ENCODE data around the gene FN1. TPM values are rescaled to one million over a fixed set of nuclear protein-coding genes. Genes with fewer than 3 reads are reported as not detected.

FN1 gene
- total RNA-seq, 4 donors from 2014 or later = 169 to 686 (median 215) TPM

DNA sequence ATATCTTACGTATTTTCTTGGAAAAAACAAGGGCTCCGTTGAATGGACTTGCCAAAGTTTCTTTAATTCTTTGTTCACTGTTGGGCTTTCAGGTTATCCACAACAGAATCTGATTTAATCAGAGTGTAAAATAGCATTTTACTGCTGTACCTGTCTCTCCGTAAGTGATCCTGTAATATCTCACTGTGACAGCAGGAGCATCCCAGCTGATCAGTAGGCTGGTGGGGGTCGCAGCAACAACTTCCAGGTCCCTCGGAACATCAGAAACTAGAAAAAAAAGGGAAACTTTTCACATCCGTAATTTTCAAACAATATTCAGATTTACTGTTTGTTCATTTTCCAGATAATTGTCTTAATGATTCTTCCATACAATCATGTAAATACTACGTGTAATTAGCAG lies 51.2 kb downstream of the FN1 start:
- TF ChIP-seq POLR2A (IDR thresholded peaks at IDR 0.05) = no peak
- TF ChIP-seq, protein P1, sequence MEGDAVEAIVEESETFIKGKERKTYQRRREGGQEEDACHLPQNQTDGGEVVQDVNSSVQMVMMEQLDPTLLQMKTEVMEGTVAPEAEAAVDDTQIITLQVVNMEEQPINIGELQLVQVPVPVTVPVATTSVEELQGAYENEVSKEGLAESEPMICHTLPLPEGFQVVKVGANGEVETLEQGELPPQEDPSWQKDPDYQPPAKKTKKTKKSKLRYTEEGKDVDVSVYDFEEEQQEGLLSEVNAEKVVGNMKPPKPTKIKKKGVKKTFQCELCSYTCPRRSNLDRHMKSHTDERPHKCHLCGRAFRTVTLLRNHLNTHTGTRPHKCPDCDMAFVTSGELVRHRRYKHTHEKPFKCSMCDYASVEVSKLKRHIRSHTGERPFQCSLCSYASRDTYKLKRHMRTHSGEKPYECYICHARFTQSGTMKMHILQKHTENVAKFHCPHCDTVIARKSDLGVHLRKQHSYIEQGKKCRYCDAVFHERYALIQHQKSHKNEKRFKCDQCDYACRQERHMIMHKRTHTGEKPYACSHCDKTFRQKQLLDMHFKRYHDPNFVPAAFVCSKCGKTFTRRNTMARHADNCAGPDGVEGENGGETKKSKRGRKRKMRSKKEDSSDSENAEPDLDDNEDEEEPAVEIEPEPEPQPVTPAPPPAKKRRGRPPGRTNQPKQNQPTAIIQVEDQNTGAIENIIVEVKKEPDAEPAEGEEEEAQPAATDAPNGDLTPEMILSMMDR (IDR thresholded peaks at IDR 0.05) = no peak
- no peak for TF ChIP-seq POLR2AphosphoS5 (IDR thresholded peaks at IDR 0.05)
- no peak for TF ChIP-seq EP300 (IDR thresholded peaks at IDR 0.05; ENCODE audit: low read depth)
- WGBS, 2 donors (ENCODE audit: low coverage in 1 of 2) = 77 to 78% methylated on average over 7 of the region's 7 CpGs
- peaks cover 0 to 10% (median 5%) of the 10 kb centered on the region in 4 donors for H3K36me3 ChIP-seq
- H3K4me1 ChIP-seq = no peaks in the 10 kb centered on the region
- no peaks in the 10 kb centered on the region for H3K27me3 ChIP-seq
- H3K27ac ChIP-seq = no peak overlapping the region
- in situ Hi-C loops (cut with MboI; ENCODE audit: low pct_ligation_motif_present in 1 of 4, low pct_unique_long_range_greater_than_20kb in 1 of 4, low sequenced_read_pairs in 3 of 4) (no loop called here), intact Hi-C loops (cut with DNase I; ENCODE audit: low total_unique reads) (no loop called here)
- no peak for DNase-seq
- H3K4me3 ChIP-seq = no peak overlapping the region
- no peaks in the 10 kb centered on the region for H3K9me3 ChIP-seq

DNA sequence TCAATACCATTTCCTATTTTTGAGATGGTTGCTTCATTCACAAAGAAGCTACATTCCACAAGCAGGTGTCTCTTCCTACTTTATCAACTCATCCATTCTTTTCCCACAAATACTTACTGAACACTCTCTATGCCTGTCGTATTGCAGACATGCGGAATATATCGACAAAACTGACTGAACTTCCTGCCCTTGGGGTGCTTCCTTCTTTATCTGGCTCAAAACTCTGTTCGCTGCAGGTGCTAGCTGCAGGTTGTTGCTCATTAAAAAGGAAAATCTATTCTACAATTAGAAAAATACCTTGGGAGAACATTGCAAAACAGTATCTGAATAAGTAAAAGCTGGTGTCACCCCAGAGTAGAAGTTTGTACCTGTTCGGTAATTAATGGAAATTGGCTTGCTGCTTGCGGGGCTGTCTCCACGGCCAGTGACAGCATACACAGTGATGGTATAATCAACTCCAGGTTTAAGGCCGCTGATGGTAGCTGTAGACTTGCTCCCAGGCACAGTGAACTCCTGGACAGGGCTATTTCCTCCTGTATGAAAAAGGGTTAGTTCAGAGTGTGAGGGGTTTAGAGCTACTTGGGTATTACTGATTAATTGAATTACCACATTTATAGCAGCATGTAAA lies 52.1 kb downstream of the FN1 start:
- TF ChIP-seq EP300 (IDR thresholded peaks at IDR 0.05; ENCODE audit: low read depth) (no peak), POLR2A (IDR thresholded peaks at IDR 0.05) (no peak), POLR2AphosphoS5 (IDR thresholded peaks at IDR 0.05) (no peak)
- TF ChIP-seq, protein P1 (IDR thresholded peaks at IDR 0.05) = no peak
- no peak overlapping the region for H3K4me3 ChIP-seq
- DNase-seq = no peak
- peaks cover 0 to 10% (median 5%) of the 10 kb centered on the region in 4 donors for H3K36me3 ChIP-seq
- H3K27ac ChIP-seq = no peak overlapping the region
- no peaks in the 10 kb centered on the region for H3K27me3 ChIP-seq
- 93 to 96% methylated on average over 8 of the region's 8 CpGs for WGBS, 2 donors (ENCODE audit: low coverage in 1 of 2)
- H3K9me3 ChIP-seq = no peaks in the 10 kb centered on the region
- in situ Hi-C loops (cut with MboI; ENCODE audit: low pct_ligation_motif_present in 1 of 4, low pct_unique_long_range_greater_than_20kb in 1 of 4, low sequenced_read_pairs in 3 of 4) (no loop called here), intact Hi-C loops (cut with DNase I; ENCODE audit: low total_unique reads) (no loop called here)
- no peaks in the 10 kb centered on the region for H3K4me1 ChIP-seq

DNA sequence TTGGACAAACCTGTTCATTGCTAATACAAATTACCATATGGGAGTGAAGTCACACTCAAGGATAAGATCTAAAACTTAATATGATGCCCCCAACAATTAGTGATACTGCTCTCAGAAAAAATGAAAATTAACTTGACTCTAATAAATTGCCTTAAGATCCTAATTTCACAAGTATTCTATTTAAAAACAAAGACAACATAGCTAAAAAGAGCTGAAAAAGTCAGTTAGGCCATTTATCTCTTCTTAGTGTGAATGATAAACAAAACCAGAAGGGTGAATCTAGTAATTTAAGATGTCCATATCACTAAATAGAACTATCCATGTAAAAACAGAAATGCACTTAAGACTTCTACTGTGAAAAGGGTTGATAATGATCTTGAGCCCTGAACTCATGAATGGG lies 53.4 kb downstream of the FN1 start:
- TF ChIP-seq POLR2AphosphoS5 (IDR thresholded peaks at IDR 0.05) = no peak
- no peak for TF ChIP-seq POLR2A (IDR thresholded peaks at IDR 0.05)
- TF ChIP-seq, protein P1 (IDR thresholded peaks at IDR 0.05) = no peak
- TF ChIP-seq EP300 (IDR thresholded peaks at IDR 0.05; ENCODE audit: low read depth) = no peak
- H3K27ac ChIP-seq = no peak overlapping the region
- intact Hi-C loops (cut with DNase I; ENCODE audit: low total_unique reads) = no loop called here
- in situ Hi-C loops (cut with MboI; ENCODE audit: low pct_ligation_motif_present in 1 of 4, low pct_unique_long_range_greater_than_20kb in 1 of 4, low sequenced_read_pairs in 3 of 4) = no loop called here
- no peaks in the 10 kb centered on the region for H3K9me3 ChIP-seq
- no peak overlapping the region for H3K4me3 ChIP-seq
- DNase-seq = no peak
- H3K27me3 ChIP-seq = no peaks in the 10 kb centered on the region
- H3K4me1 ChIP-seq = no peaks in the 10 kb centered on the region
- peaks cover 0 to 21% (median 5%) of the 10 kb centered on the region in 4 donors for H3K36me3 ChIP-seq

- no peak for DNase-seq
- H3K36me3 ChIP-seq = peaks cover 0 to 23% (median 5%) of the 10 kb centered on the region in 4 donors
- TF ChIP-seq POLR2AphosphoS5 (IDR thresholded peaks at IDR 0.05) = no peak
- no peak for TF ChIP-seq EP300 (IDR thresholded peaks at IDR 0.05; ENCODE audit: low read depth)
- TF ChIP-seq, protein P1 (IDR thresholded peaks at IDR 0.05) = no peak
- no peak for TF ChIP-seq POLR2A (IDR thresholded peaks at IDR 0.05)
- in situ Hi-C loops (cut with MboI; ENCODE audit: low pct_ligation_motif_present in 1 of 4, low pct_unique_long_range_greater_than_20kb in 1 of 4, low sequenced_read_pairs in 3 of 4) = no loop called here
- H3K27me3 ChIP-seq = no peaks in the 10 kb centered on the region
- 90 to 100% methylated on average over 3 to 7 of the region's 7 CpGs for WGBS, 2 donors (ENCODE audit: low coverage in 1 of 2)
- H3K9me3 ChIP-seq = no peaks in the 10 kb centered on the region
- intact Hi-C loops (cut with DNase I; ENCODE audit: low total_unique reads) = no loop called here
- H3K4me3 ChIP-seq = no peak overlapping the region
- H3K4me1 ChIP-seq = no peaks in the 10 kb centered on the region
- H3K27ac ChIP-seq = no peak overlapping the region
Measured at GRCh38 chr2:215382011-215382410, 53.9 kb downstream of the FN1 start.

Data from transverse colon (tissue), 4 donors.